HL-60/S4 (cell line): Measurements from ENCODE around the gene PXN.
"Not testable (repeated sequence)": the region's sequence is repeated elsewhere in the genome, so short reads cannot be mapped to it uniquely, and the experiment has no call there.

Experiments
- in situ Hi-C: fragments of 300-500 bp; cut with MboI; formaldehyde crosslinking; loops from 2 replicates; pipeline ENCODE4 v1.14.3; 2022; ENCODE audit warnings: low sequenced_read_pairs

PXN gene

DNA sequence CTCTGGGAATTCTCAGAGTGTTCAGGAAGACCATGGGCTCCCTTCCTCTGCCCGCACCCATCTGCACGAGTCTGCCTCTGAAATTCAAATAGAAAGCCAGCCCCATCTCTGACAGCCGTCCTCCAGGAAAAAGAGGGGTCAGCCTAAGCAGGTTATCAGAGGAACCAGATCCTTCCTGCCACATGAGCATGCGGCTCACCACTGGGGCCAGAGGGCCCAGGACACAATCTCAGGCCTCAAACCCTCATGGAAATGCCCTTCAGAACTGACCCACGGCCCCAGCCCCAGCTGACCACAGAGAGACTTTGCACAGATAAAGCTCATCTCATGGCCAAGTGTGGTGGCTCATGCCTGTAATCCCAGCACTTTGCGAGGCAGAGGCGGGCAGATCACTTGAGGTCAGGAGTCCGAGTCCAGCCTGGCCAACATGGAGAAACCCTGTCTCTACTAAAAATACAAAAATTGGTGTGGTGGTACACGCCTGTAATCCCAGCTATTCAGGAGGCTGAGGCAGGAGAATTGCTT lies 23.2 kb downstream of the PXN start:
- in situ Hi-C loops, result no loop called here

DNA sequence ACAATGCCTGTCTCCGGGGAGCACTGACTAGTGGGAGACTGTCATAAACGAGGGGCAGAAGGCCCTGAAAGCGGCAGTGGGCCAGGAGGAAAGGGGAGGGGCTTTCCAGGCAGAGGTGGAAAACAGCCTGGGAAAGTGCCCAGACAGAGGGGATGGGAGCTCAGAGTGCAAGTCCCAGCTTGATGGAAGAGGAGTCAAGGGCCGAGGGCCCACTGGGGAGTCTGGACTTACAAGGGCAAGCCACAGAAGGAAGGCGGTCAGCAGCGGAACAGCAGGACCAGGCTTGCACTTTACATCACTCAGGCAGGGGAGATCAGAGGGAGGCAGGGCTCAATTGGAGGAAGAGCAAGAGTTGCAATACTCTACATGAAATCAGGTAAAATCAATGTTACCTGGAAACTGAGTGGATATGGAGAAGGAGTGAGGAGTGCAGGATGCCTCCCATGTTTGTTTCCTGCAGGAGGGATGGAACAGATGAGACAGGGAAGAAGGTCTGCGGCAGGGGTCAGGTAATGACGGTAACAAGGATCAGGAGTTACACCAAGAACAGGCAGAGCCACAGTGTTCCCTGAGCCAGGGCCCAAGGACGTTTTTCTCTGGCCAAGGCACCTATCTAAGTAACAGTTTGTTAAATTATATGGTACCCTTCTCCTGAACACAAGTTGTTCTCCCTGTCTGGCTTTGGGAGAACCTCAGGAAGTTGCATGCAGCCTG lies 23.8 kb downstream of the PXN start:
- in situ Hi-C loops, result no loop called here

DNA sequence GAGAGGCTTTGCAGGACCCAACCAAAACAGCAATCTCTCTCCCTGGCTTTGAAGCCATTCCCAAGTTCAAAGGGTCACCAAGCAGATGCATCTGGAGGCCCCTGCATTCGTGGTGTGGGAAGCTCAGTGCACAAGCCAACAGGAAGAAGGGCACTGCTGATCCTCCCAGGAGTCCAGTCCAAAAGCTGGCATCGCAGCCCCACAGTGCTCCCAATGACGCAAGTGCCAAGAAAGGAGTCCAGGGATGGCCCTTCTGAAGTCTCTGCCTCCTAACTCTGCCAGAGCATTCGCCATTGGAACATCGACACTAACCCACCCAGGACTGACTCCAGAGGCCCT lies 25.1 kb downstream of the PXN start:
- in situ Hi-C loops, result no loop called here

DNA sequence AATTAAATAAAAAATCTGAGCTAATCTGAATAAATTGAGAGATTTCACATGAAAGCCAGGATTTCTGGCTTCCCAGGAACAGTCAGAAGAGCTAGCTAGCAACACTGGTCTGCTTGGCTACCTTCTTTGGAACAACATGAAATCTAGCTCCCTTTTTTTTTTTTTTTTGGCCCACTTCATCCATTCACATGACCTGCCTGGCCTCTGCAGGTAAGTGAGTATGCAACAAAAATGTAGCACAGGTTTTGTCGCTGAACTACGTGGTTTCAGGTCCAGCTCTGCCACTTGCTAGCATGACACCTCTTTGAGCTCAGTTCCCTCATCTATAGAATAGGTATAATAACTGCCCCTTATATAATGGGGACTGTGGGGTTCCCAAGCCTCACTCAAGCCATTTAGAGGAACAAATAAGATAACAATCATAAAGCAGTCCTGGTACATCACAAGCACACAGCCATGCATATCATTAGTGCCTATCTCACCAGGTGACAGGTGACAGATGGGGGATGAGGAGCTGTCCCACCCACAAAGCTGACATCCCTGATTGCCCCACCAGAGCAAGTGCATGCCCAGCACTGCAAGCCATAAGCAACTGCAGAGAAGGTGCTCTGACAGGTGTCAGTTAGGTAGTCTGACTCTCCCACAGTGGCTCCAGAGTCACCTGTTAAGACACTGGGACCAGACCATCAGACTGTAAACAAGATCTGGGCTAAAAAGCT lies 25.6 kb downstream of the PXN start:
- in situ Hi-C loops, result no loop called here

GRCh38 chr12:120238839-120239445 lies 26.6 kb downstream of the PXN start:
- in situ Hi-C loops, result no loop called here

- in situ Hi-C loops, result no loop called here
These were observed 27.3 kb downstream of the PXN start for GRCh38 chr12:120238217-120238616.

DNA sequence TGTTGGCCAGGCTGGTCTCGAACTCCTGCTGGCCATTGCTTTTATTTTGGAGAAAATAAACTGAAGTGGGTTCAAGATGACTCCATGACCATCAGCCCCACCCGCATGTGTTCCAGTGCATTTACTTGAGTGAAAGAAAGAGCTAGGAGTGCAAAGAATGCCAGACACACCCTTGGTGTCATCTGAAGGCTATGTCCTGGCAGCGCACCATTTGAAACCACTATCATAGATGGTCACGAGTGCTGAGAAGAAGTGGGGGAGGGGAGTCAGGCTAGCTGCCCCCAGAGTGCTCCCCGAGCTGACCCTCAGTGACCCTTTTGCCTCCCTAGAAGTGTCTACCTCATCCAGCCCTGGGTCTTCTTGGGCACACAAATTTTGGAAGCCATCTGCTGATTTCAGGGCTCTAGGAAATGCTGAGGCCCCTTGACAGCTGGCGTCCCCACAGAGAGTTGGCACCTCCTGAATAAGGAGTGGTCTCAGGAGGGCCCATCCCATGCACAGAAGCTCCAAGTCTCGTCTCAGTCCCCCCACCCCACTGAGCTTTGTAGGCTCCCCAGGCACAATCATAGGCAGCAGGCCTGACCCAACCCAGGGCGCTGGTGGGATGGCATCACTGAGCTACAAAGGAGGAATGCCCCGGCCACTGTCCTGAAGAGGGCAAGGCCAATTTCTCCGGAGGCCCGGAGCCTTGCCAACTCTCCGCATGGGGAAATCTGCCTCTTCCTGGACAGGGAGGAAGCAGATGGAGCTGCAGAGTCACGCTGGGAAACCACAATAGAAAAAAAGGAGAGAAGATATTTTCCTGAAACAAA lies 28.0 kb downstream of the PXN start:
- in situ Hi-C loops, result no loop called here

DNA sequence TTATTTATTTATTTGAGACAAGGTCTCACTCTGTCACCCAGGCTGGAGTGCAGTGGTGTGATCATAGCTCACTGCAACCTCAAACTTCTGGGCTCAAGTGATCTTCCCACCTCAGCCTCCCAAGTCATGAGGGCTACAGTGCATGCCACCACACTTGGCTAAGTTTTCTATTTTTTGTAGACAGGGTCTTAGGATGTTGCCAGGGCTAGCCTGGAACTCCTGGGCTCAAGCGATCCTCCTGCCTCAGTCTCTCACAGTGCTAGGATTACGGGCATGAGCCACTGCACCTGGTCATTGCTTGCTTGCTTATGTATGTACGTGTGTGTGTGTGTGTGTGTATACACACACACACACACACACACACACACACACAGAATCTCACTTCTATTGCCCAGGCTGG lies 28.7 kb downstream of the PXN start:
- in situ Hi-C loops, result not testable (repeated sequence)

GRCh38 chr12:120235369-120236323 lies 29.9 kb downstream of the PXN start:
- in situ Hi-C loops, result no loop called here

GRCh38 chr12:120234643-120235368 lies 30.7 kb downstream of the PXN start:
- in situ Hi-C loops, result loop anchor here (5.0 kb wide), 1 partner anchor 32 kb away; the partner anchor contains the start of gene PXN

DNA sequence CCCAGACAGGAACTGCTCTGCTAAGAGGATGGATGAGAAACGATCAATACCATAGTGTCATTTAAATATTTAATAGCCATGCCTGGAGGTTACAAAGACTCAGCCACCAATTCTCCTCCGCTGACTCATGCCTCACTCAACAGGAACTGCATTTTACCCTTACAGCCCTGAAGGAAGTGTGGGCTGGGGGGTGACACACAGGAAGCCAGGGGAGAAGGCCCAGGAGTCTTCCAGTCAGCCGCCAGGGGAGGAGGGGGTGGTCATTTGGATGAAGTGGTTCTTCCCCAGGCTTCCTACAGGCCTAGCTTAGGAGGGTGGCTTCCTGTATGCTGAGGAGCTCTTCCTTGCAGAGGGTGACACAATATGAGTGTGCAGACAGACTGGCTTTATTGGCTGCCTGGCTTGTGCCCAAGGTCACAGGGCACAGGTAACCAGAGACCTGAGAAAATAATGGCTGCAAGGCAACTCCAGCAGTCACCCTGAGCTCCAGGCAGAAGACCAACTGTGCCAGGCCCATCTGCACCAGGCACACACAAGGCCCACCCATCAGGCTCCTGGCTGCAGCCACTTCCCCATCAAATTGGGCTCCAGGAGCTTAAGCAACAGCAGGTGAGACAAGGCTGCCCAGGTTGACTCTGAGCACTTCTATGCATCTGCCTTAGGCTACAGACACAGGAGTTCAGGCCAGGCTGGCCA lies 34.1 kb downstream of the PXN start:
- in situ Hi-C loops, result loop anchor here (5.0 kb wide), 1 partner anchor 36 kb away; the partner anchor contains the start of gene PXN

DNA sequence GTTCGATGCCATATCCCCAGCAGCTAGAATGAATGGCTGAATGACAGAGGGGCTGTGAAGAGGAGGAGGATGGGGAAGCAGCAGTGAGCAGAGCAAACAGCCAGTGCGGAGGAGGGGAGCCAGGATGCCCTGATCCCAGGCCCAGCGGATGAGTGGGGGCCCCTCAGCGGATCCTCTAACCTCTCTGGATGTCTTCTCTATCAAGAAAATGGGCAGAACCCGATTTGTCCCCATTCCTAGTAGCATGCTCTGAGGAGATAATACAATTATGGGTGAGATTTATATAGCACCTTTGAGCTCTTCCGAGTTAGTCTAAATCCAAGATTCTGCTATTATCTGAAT lies 34.6 kb downstream of the PXN start:
- in situ Hi-C loops, result loop anchor here (5.0 kb wide), 1 partner anchor 36 kb away; the partner anchor contains the start of gene PXN

GRCh38 chr12:120230326-120230973 lies 35.1 kb downstream of the PXN start:
- in situ Hi-C loops, result loop anchor here (5.0 kb wide), 1 partner anchor 37 kb away; the partner anchor contains the start of gene PXN

DNA sequence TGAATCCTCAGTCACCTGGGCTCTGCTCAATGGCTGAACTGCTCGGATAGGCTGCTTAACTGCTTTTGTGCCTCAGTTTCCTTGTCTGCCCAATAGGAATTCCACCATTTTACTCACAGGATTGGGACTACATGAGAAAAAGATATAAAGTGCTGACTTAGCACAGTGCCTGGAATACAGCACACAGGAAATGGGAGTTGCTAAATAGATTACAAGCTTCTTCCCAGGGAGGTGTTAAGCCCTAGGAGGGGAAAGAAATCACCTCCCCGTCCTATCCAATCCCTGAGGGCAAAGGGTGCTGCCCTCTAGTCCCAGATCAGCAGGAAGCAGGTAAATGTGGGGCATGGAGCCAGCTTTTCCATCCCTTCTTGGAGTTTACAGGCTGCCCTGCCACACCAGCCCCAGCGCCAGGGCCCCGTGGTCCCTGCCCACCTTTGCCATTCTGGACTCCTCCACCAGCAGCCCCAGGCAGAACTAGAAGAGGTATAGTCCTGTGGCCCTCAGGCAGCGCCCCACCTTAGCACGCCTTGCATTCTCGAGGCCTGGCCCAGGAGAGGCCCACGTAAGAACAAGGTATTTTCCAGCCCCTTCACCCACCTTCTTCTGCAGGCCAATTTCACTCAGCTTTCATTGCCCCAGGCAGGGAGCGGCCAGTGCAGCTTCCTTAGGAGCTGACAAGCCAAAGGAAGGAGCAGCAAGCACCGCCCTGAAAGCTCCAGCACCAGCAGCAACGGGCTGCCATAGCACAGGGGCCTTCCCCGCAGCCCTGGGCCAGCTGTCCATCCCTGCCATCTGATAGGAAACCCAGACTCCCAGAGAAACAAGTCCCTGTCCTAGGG lies 35.8 kb downstream of the PXN start:
- in situ Hi-C loops, result loop anchor here (5.0 kb wide), 1 partner anchor 38 kb away; the partner anchor contains the start of gene PXN

- in situ Hi-C loops, result no loop called here
These were observed 36.5 kb downstream of the PXN start for GRCh38 chr12:120229071-120229486.

GRCh38 chr12:120228291-120229070 lies 37.0 kb downstream of the PXN start:
- in situ Hi-C loops, result no loop called here

DNA sequence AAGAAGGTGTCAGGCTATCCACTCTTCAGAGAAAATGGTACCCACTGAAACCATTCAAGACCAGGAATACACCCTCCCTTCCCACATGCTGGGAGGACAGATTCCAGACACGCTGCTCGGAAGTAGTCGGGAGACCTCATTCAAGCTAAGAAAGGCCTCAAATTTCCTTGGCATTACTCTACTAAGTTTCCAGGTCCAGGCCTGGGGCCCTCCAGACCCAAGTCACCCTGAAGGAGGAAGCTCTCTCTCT lies 37.6 kb downstream of the PXN start:
- in situ Hi-C loops, result no loop called here
